Epithelial cell of proximal tubule (primary cell): Measurements from ENCODE around the gene MYT1. TPM values are rescaled to one million over a fixed set of nuclear protein-coding genes. Genes with fewer than 3 reads are reported as not detected.

Experiments
- DNase-seq: peaks from one replicate; pipeline ENCODE4 v3.0.0-alpha.2; 2011; ENCODE audit warnings: low read depth
- H3K4me3 ChIP-seq: 2 replicates; pipeline ENCODE4 v1.5.1; 2011; ENCODE audit warnings: low read depth, mild to moderate bottlenecking, low read length
- total RNA-seq: library from RNA; depleted of rRNA; stranded (reverse); fragments of >200 nt; gene quantifications from 2 replicates; pipeline ENCODE4 v1.2.3, GENCODE V29; 2015
- TF ChIP-seq, protein P1 (sequence below): conservative IDR thresholded peaks from 2 replicates; pipeline ENCODE4 v1.5.1; 2012; ENCODE audit warnings: low read depth, mild to moderate bottlenecking, low read length

MYT1 gene
- total RNA-seq, 1 donor from 2014 or later = not detected

DNA sequence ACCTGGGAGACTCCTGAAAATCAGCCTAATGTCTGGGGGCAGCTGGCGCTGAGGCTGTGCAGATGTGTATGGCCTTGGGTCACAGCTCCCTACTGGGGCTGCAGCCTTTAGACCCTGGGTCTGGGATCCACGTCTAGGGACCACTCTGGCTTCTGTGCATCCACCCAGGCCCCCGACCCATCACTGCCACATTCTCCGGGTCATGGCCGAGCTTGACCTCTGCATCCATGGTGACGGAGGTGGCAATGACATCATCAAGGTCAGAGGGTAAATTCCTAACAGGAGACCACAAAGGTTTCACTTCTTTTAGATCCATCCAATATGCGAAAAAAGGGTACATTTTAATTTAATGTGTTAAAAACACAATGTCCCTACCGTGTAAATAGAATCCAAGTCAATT lies 76.8 kb downstream of the MYT1 start:
- H3K4me3 ChIP-seq = no peak overlapping the region
- TF ChIP-seq, protein P1, sequence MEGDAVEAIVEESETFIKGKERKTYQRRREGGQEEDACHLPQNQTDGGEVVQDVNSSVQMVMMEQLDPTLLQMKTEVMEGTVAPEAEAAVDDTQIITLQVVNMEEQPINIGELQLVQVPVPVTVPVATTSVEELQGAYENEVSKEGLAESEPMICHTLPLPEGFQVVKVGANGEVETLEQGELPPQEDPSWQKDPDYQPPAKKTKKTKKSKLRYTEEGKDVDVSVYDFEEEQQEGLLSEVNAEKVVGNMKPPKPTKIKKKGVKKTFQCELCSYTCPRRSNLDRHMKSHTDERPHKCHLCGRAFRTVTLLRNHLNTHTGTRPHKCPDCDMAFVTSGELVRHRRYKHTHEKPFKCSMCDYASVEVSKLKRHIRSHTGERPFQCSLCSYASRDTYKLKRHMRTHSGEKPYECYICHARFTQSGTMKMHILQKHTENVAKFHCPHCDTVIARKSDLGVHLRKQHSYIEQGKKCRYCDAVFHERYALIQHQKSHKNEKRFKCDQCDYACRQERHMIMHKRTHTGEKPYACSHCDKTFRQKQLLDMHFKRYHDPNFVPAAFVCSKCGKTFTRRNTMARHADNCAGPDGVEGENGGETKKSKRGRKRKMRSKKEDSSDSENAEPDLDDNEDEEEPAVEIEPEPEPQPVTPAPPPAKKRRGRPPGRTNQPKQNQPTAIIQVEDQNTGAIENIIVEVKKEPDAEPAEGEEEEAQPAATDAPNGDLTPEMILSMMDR = no peak
- no peak for DNase-seq

DNA sequence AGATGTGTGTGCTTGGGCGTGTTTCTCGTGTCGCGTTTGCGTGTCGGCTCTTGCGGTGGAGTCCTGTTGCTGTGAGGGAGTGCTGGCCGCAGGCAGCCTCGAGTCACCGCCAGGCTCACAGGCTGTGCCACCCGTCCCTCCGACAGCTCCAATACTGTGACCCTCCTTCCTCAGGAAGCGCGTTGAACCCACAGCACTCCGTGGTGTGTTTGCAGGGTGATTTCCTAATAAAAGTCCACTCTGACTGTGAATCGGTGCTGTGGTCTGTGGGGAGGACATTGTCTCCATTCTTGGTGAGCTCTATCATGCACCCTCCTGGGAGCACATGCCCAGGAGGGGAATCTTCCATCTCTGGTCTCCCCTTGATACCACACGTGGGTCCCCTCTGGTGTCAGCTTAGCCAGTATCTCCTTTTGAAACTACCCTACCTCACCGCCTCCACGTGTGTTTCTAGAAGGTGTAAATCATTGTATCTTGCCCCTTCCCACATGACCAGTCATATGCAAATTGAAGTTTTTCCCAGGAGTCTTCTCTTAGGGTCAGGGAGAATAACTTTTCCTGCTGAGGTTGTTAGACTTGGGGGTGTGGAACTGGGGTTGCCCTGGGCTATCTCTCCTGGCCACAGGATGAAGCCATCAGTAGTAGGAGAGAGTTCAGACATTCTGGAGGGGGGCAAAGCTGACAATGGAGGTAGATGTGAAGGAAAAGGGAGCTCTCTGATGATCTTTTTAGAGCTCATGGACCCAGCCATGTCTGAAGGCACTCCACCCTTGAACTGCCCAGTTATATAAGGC lies 77.9 kb downstream of the MYT1 start:
- TF ChIP-seq, protein P1 = no peak
- no peak overlapping the region for H3K4me3 ChIP-seq
- DNase-seq = no peak

DNA sequence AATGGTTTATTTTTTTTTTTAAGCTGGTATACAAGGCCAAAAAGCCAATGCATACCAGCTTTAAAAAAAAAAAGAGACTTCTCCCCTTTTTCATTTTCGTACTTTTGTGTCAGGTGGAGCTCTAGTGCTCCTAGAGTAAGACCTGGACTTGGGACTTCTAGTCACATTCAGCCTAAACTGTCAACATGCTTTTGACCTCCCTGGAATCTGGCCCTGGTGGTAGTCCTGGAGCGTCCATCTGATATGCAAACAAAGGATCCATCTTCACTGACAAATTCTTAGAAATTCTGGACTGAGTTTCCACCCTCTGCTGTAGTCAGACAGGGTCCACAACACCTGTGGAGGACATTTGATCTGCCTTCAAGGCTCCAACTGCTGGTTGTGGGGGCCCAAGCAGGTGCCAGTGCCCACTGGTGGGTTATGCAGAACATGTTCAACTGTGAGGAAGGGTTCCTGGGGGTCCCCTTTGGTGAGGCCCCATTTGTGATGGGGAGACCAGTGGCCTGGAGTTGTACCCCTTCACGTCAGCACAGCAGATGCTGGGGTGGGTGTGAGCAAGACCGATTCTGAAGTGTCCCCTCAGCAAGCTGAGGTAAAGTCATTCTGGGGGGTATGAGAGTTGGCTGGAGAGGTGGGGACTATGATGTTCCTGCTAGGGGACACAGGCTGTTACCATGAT lies 78.7 kb downstream of the MYT1 start:
- no peak overlapping the region for H3K4me3 ChIP-seq
- TF ChIP-seq, protein P1 = no peak
- no peak for DNase-seq

DNA sequence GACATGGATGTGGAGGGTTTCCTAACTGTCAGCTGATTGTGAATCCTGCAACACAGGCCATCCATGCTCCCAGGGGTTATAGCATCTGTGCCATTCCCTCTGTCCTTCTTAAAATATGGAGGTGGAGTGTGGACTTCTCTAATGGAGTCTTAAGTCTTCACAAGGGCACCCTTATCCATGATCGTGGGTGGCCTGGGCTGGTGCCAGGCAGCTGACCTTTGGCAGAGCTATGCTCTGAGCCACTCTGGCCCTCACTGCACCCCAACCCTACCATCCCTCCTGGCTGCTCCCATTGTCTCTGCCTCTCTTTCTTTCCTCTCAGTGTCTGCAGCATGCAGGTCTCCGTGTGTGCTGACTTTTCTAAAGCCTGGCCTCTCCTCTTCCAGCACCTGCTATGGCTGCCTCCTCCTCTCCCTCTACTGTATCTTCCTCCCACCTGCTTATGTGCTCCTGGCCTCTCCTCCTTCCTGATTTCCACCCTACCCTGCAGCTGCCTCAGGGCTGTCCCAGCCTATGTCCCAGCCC lies 80.1 kb downstream of the MYT1 start:
- TF ChIP-seq, protein P1 = no peak

DNA sequence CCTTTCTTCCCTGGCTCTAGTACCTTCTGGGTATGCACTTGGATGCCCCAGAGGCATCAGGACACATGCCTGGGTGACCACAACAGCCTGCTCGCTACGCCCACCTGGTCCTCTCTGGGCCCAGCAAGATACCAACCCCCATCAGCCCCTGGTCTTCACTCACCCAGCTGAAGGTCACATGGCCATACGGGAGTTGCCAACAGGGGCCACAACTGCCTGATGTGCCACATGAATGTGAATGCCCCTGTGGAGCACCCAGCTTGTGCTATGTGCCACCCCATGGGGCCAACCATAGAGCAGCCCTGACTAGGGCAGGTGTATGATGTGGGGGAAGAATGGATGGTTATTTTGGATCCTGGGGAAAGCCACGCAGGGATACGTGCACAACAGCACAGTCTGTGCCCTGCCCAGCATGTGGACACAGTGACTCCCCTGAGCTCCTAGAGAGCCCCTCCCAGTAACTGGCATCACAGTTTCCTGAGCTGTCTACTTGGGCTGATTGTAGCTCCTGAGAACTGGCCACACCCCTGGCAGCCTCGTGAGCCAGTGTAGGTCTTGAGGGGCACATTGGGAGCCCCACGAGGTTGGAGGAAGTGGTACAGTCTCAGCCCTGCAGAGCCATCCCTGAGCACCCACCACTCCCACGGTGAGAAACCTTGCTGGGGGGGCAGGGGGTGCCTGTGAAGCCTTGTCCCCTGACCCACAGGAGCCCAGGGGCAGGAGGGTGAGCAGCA lies 80.8 kb downstream of the MYT1 start:
- TF ChIP-seq, protein P1 = no peak
- H3K4me3 ChIP-seq = no peak overlapping the region
- DNase-seq = no peak

More for the DNA sequence above, 80.1 kb downstream of the MYT1 start:
- DNase-seq = no peak
- H3K4me3 ChIP-seq = no peak overlapping the region

DNA sequence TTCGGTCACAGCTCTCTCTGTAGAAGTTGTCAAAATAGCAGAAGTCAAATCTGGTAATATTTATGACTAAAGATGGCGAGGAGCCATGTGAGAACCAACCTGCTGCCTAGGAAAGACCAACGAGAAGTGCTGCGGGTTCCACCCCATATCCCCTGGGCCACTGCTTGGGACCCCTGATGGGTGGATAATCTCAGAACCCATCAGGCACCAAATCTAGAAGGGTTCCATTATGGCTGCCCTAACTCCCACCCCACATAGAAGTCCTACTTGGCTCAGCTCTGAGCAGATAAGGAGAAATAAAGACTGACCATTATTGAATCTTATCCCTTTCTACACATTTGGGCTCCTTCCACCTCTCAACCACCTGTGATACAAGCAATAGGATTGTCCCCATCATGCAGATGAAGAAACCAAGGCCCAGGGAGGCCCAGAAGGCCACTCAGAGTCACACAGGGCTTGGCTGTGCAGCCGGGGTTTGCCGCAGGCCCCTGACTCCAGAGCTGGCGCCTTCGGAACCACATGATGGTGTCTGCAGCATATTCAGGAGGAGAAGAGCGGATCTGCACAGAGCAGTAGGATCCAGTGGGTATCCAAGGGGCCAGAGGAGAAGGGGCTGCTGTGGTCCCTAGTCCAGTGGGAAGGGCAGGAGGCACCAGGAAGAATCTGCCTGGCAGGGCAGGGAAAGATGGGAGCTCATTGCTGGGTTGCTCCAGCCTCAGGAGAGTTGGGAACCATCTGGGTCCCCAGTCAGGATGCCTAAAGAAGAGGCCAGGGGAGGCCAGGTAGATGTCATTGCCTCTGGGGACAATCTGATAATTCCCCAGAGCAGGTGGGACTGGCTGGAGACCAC lies 81.7 kb downstream of the MYT1 start:
- no peak overlapping the region for H3K4me3 ChIP-seq
- TF ChIP-seq, protein P1 = no peak
- DNase-seq = no peak
